GM12878 (cell line): ENCODE measurements around the gene DCUN1D3.

Source experiments
- BCLAF1 ChIP-seq: fragments of 450-650 bp; IDR thresholded peaks from 2 replicates; pipeline ENCODE4 v1.6.1; 2017; ENCODE audit warnings: antibody characterized with exemption, mild to moderate bottlenecking, moderate library complexity
- CTCF ChIP-seq, 3 experiments: IDR thresholded peaks in 2 of 3; conservative IDR thresholded peaks in 1 of 3; 2 replicates each; pipeline ENCODE4 v1.5.1; 2011; ENCODE audit warnings: low read depth in 3 of 3, low read length in 3 of 3, mild to moderate bottlenecking in 3 of 3, control low read depth in 2 of 3, moderate library complexity in 2 of 3, inconsistent platforms in 1 of 3, mixed read lengths in 1 of 3; ENCODE audit not compliant: control insufficient read depth in 2 of 3, insufficient read depth in 1 of 3; ENCODE audit errors: extremely low read depth in 1 of 3
- HDAC2 ChIP-seq: fragments of 200-600 bp; sonication (generic); IDR thresholded peaks from 2 replicates; pipeline ENCODE4 v1.6.1; 2017
- REST ChIP-seq: IDR thresholded peaks from 2 replicates; pipeline ENCODE4 v1.6.1; 2012; ENCODE audit warnings: mild to moderate bottlenecking, low read depth, low read length
- SP1 ChIP-seq: IDR thresholded peaks from one replicate; pipeline ENCODE4 v1.6.1; 2011; ENCODE audit warnings: low read depth, low read length
- TAF1 ChIP-seq: IDR thresholded peaks from 2 replicates; pipeline ENCODE4 v1.6.1; 2011; ENCODE audit warnings: mild to moderate bottlenecking, low read depth, low read length, borderline replicate concordance
- TF ChIP-seq, protein P1 (sequence below): fragments of 150-350 bp; IDR thresholded peaks from 2 replicates; pipeline ENCODE4 v1.6.1; 2014; ENCODE audit warnings: mild to moderate bottlenecking, low read depth, low read length
- TF ChIP-seq, protein P2 (sequence below): fragments of 450-650 bp; IDR thresholded peaks from 2 replicates; pipeline ENCODE4 v1.6.1; 2018; ENCODE audit warnings: mild to moderate bottlenecking, low read depth, moderate library complexity; ENCODE audit not compliant: partially characterized antibody

GRCh38 chr16:20811889-20812439, 88.2 kb downstream of the DCUN1D3 start:
- TF ChIP-seq CTCF (IDR thresholded peaks at IDR 0.05 in 2 of 3, conservative IDR thresholded peaks at IDR 0.05 in 1 of 3; ENCODE audit: control insufficient read depth in 2 of 3, extremely low read depth in 1 of 3, insufficient read depth in 1 of 3, low read depth in 3 of 3, low read length in 3 of 3), result no peak
- TF ChIP-seq TAF1, result no peak
- TF ChIP-seq SP1, result no peak
- TF ChIP-seq, protein P1, sequence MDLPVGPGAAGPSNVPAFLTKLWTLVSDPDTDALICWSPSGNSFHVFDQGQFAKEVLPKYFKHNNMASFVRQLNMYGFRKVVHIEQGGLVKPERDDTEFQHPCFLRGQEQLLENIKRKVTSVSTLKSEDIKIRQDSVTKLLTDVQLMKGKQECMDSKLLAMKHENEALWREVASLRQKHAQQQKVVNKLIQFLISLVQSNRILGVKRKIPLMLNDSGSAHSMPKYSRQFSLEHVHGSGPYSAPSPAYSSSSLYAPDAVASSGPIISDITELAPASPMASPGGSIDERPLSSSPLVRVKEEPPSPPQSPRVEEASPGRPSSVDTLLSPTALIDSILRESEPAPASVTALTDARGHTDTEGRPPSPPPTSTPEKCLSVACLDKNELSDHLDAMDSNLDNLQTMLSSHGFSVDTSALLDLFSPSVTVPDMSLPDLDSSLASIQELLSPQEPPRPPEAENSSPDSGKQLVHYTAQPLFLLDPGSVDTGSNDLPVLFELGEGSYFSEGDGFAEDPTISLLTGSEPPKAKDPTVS, result no peak
- no peak for TF ChIP-seq BCLAF1
- TF ChIP-seq HDAC2, result no peak
- TF ChIP-seq REST, result no peak
- TF ChIP-seq, protein P2, sequence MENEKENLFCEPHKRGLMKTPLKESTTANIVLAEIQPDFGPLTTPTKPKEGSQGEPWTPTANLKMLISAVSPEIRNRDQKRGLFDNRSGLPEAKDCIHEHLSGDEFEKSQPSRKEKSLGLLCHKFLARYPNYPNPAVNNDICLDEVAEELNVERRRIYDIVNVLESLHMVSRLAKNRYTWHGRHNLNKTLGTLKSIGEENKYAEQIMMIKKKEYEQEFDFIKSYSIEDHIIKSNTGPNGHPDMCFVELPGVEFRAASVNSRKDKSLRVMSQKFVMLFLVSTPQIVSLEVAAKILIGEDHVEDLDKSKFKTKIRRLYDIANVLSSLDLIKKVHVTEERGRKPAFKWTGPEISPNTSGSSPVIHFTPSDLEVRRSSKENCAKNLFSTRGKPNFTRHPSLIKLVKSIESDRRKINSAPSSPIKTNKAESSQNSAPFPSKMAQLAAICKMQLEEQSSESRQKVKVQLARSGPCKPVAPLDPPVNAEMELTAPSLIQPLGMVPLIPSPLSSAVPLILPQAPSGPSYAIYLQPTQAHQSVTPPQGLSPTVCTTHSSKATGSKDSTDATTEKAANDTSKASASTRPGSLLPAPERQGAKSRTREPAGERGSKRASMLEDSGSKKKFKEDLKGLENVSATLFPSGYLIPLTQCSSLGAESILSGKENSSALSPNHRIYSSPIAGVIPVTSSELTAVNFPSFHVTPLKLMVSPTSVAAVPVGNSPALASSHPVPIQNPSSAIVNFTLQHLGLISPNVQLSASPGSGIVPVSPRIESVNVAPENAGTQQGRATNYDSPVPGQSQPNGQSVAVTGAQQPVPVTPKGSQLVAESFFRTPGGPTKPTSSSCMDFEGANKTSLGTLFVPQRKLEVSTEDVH, result no peak
